Measurements from ENCODE around the gene STAT1.
"Not testable (repeated sequence)": the region's sequence is repeated elsewhere in the genome, so short reads cannot be mapped to it uniquely, and the experiment has no call there.

The STAT1 gene

DNA sequence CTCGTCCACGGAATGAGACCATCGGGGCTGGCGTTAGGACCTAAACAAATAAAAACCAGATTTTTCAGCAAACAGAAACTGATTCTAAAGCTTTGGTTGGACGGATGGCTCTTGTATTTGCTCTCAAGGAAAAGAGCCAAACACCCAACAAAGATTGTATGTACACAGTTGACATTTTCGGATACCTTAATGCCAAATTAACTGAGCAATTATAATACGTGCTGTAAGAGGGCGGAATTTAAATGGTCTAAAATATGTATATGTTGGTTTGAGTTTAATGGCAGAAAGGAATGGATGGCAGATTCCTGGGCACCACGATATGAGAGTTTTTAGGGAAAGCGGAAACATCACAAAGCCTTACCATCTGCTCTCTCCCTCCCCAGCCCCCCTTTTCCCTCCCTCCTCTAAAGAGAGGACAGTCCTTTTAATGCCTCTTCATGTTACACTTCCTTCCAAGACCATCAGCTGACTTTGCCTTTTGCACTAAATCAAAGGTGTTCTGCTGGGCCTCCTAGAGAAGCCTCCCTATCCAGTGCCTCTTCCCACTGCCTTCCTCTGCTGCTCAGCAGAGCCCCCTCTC lies 33.3 kb downstream of the STAT1 start:
- no peak for DNase-seq

DNA sequence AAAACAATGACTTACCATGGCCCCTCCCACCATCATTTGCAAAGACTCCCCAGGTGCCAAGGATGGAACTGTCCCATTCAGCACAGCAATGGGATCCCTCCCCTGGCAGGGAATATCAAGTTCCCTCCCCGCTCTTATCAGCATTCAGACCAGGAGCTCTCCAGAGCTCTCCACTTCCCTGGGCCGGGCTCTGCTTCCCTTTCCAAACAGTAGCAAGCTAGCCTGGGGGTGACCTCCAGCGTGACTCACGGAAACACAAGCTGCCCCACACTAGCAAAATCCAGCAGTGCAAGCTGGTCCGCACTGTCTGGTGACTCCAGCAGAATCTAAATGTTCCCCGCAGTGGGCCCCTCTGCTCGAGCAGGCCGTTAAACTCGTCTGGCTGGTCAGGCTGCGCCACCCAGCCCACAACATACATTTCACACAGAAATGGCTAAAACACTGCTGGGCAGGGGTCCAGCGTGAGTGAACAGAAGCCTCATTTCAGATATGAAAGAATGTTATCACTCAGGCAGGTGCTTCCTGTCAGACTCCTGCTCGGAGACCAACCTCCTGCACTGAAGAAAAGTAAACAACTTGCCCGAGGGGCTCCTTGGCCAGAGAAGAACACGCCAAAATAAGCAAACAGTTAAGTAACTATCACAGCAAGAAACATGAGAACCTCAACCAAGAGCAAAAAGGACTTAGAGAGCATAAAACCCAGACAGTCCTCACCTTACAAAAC lies 33.9 kb downstream of the STAT1 start:
- DNase-seq: peak; percentile 13

DNA sequence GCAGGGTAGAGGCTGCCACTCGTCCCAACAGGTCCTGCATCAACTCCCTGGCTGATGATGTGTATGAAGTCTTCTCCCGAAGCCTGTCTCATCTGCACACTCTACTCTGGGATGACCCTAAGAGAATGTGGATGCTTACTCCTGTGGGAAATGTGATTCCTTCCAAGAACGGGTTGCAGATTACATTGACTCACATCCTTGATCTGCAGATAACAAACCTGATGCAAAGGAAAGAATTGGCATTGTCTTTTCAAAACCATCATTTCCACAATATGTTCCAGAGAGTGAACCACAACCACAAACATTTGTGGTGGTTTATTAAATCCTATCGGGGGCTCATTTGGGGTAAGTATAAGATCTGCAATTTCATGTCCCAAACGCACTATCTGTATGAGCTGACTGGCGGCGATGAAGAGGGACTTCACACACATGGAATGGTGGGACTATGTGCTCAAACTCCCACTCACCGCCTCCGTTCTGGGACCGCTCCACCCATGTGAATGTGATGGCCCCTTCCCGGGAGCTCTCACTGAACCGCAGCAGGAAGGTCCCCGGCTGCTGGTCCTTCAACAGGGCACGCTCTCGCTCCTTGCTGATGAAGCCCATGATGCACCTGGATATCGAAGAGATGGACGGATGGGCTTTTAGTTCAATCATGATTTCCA lies 35.5 kb downstream of the STAT1 start:
- no peak for DNase-seq

DNA sequence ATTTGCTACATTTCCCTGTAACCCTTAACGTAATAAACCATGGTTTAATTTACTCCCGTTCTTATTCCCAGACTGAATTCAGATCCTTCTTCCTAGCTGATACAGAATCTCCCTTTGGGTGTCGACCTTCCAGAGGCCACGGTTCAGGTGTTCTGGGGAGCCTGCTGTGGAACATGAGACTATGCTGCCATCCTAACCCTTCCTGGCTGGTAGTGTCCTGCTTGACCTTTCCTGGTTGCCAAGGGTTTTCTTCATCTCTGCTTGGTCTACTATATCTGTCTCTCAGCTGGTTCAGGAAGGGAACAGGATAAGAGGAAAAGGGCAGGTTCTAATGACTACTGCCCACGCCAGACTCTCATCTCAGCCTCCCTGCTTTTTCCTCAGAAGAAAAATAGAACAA lies 36.5 kb downstream of the STAT1 start:
- no peak for DNase-seq

DNA sequence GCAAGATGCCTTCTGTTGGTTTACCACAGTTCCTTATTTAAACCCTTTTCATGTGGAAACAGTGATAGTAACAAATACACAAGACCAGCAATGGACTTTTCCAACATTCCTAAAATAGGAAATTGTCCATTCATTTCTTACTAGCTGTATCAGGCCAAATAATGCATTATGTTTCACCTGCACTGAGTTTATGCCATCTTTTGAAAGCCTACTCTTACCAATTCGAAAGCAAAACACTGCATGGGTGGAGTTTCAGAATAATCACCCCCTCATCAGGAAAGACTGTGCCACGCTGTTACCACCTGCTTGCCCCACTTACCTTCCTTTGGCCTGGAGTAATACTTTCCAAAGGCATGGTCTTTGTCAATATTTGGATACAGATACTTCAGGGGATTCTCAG lies 37.5 kb downstream of the STAT1 start:
- DNase-seq: no peak

DNA sequence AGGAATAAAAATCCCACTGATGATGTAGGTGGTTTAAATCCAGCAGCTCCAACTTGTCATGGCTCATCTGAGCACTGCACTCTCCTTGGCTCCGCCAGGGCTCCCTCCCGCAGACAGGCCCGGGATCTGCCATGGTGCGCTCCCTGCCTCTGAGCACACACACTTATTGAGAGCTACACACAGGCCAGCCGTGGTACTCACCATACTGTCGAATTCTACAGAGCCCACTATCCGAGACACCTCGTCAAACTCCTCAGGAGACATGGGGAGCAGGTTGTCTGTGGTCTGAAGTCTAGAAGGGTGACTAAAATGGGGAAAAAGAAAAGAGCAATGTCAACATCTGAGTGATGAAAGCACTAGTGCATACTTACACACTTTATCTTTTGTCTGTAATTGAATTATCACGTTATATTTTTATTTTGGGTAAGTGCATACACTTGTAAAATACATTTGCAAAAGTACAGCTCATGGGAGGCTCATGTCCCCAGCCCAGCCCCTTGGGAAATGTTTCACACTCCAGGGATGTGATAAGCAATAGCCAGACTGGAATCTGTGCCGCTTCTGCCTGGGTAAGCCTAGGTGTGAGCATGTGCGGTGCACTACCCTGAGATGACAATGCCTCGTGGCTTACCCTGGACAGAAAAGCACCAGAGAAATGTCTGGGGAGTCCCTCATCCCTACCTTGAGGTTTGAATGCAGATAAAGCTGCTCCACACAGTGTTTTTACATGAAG lies 39.2 kb downstream of the STAT1 start:
- DNase-seq: no peak

DNA sequence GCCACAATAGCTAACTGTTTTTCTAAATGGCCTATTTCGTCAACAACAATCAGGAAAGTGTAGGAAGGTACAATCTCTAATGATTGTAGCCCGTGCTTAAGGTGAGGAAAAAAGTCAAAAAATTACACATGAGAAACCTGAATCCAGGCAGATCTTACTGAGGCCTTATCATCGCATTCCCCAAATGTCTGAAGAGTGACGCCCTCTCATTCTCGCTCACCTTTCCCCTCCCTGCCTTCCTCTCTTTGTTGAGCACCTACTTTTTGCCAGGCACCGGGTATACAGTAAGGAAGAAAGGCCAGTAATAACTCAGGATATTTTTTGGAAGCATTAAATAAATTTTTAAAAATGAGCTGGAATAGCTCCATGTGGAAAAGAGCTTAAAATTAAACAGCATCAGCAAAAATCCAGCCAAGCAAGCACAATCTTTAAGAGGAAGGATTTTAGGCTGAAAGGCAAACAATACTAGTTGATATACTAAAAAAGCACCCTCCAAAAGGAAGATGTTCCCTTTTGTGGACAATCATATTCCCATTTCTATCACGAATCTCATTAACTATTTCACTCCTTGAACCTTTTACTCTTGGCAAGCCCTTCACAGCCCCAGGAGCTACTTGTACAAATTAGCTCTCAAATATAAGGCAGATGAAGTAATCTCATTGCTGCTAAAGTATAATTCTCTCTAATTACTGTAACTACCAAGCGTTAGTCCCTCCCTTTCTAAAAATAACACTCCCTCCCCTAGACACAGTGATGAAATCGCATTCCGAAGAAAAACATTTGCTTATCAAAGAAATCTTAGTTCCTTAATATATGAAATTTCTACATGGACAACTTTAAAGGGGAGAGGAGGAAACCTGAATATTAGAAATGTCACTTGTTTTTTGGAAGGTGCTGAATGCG lies 40.0 kb downstream of the STAT1 start:
- DNase-seq: no peak

DNA sequence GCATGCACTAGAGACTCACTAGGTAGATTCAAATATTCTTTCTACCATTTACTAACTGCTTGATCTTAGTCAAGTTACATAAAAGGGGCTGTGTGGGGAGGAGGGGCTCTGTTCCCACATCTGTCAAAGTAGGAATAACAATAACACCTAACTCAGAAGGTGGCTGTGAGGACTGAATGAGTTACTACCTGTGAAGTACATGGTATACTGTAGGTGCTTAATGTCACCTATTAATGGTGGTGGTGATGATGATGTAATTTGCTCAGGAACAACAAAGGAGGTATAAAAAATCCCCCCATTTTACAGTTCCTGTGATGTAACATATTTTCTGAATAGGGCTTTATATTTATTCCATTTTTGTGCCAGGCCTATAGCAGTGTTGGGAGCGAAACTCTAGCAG lies 40.7 kb downstream of the STAT1 start:
- no peak for DNase-seq

DNA sequence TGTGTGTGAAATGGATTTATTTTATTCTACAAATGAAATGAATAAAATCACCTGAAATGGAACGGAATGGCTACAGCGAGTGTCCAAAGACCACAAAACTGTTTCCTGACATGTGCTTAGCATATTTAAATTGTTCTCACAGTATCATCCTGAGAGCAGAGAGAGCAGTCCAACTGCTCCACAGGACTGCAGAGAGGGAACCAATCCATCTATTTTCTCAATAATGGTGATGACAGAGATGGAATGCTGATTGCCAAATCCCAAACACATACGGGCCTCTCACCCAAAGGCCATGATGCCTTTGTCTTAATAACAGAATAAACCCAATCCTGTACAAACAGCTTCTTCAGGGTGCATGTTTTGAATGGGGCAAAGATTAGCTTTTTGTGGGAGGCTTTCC lies 41.1 kb downstream of the STAT1 start:
- no peak for DNase-seq

DNA sequence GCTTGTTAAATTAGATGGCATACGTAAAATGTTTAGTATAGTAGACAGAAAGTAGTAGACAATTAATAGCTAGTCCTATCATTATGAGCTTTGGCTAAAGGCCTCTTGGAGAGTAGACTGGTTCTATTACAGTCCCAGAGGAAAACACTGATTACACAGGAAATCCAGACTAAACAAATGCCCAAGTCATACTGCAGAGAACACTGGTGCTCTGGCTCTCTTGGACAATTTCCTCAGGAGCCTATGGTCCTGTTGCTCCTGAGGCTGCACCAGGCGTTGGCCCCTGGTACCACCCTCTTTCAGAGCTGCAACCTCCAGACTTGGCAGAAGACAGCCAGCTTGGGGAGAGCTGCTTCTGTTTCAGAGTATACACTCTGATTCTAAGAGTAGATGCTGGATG lies 41.8 kb downstream of the STAT1 start:
- DNase-seq: no peak

DNA sequence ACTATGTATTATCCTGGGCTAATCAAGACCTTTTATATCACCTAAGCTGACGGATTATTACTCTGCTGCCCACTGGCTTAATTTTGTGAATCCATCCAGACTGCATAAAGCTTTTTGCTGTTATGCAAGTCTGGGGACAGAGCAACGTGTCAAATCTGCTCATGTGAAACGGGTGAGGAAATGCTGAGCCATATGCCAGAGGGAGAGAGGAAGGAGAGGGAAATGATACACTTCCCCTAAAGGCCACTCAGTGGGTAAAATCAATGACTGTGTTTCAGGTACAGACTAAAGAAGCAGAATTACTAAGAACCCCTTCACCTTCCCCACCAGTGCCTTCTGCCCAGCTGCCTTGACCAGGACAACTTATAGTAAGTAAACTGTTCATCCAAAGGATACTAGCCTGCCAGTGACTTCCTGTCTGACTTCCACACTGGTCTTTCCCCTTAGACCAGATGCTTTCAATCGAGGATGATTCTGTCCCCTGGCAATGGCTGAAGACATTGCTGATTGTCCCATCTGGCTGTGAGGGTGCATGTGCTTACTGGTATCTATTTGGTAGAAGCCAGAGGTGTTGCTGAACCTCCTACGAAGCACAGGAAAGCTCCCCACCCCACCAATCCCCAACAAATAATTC lies 43.0 kb downstream of the STAT1 start:
- DNase-seq: peak; percentile 89

DNA sequence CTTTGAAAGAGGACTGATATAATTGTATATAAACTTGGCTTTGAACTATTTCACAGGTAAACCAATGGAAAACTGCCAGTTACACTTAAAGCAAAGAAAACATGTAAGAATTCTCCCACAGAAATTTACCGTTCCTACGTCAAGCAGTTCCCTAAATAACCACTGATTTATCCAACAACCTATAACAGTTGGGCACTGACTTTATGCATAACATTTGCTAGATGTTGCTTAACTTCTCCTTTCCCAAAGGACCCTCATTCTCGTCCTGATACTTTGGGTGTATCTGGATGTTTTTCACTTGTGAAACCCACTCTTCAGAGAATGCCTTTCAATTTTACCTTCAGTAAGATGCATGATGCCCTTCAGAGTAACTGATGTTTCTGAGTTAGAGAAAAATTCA lies 43.8 kb downstream of the STAT1 start:
- no peak for DNase-seq

DNA sequence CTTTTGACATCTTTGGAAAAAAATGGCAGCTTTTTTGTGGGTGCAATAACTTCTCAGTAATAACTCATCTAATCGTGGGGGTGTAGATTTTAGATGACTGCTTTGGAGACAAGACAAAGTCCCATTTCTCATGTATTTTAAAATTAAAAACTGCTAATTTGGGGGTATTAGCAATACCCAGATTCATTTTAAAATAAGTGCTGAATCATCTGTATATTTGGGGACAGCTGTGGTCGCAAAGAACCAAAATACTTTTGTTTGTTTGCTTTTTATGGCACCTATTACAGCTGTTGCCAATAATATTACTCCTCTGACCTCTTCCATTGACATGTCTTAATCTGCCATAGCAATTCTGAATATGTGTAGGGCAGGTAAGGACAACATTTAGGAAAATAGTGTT lies 45.4 kb downstream of the STAT1 start:
- no peak for DNase-seq

DNA sequence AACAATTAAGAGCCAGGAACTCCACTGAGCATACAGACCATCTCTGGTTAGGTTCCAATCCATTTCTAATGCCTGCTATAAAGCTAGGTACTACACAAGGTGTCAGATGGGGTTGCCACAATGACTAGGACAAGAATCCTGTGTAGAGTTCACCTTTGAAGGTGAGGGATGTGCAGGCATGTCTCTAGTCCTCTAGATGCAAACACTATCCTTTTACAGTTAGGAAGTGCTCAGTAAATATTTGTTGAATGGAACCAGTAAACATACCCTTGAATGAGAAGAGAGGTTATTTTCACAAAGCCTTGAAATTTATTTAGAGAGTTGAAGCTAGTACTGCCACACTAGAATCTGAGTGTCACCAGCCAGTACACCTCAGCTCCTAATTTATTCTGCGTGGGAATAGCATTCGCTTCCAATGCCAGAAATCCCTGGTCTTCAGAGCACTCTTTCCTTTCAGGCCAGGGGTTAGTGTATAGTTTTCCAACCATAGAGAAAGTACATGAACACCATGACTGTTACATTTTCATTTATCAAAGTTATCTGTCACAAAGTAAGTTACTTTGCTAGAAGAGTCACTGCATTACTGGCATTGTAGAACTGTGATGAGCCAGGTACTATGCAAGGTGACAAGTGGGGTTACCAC lies 48.3 kb downstream of the STAT1 start:
- DNase-seq: no peak

DNA sequence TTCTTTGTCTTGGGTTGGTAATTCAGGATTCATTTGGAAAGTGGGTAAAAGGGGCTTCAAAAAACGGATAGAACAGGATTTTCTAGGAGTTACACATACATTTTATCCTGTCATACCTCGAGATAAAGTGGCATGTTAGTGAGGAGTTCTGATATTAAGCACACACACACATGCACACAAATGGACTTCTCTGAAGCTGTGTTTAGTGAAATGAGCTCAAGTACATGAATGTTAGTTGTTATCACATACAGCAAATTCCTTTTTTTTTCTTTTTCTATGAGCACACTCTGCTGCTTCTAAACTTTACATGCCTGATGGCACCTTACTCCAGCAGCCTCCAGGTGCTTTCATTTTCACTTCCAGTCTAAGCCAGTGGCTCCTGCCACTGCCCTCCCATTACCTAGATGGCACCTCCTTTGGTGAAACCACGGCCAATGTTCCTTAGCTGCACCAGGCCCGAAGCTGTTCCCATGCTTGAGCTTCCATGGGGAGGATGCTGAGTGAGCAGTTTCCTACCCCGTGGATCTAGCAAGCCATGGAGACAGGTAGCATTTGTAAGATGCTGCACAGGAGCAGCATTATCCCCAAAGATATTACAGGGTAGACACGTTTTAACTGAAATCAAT lies 49.7 kb downstream of the STAT1 start:
- no peak for DNase-seq

DNA sequence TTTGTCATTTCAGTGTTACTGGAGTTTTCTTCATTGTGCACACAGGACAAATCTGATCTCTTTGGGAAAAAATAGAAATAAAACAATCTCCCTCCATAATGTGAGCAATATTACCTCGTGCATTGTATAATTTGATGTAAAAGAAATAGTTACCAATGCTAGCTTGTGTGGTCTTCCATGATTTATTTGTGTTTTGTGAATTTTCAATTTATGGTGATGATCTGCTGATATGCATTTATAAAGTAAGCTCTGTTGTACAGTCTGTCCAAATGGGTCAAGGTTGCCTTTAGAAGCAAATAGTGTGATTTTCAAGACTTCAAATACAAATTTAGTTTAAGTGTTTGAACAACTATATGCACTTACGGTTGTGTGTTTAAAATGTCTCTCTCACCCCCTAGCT lies 50.9 kb downstream of the STAT1 start:
- DNase-seq: no peak

DNA sequence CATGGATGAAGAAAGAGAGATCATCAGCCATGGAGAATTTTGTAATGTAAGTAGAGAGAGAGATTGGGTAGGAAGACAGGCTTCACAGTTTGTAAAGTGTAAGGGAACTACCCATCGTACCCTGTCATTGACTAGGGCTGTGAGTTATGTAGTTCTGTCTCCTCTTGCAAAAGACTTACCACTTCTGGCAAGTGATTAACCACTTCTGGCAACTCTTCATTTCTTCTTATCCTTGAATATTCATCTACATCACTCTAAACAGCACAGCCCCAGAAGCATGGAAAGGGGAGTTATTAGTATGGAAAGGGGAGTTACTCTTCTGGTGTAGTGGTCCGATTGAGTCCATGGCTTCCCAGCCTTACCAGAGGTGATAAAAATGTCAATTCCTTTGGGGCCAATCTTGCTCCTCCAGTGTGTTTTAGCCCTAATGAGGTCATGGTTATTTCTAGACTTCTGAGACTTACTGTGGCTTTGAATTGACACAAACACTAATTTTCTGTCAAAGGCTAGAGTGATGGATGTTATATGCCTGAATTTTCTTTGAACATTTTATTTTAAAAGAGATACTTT lies 52.0 kb downstream of the STAT1 start:
- DNase-seq: no peak

DNA sequence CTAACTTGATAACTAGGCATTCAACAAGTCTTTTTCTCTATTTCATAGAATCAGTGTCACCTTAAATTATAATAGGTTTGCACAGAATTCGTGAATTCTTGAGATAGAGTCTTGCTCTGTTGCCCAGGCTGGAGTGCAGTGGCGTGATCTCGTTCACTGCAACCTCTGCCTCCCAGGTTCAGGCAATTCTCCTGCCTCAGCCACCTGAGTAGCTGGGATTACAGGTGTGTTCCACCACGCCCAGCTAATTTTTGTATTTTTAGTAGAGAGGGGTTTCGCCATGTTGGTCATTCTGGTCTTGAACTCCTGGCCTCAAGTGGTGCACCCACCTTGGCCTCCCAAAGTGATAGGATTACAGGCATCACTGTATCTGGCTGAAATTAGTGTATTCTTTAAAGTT lies 52.9 kb downstream of the STAT1 start:
- DNase-seq: not testable (repeated sequence)

DNA sequence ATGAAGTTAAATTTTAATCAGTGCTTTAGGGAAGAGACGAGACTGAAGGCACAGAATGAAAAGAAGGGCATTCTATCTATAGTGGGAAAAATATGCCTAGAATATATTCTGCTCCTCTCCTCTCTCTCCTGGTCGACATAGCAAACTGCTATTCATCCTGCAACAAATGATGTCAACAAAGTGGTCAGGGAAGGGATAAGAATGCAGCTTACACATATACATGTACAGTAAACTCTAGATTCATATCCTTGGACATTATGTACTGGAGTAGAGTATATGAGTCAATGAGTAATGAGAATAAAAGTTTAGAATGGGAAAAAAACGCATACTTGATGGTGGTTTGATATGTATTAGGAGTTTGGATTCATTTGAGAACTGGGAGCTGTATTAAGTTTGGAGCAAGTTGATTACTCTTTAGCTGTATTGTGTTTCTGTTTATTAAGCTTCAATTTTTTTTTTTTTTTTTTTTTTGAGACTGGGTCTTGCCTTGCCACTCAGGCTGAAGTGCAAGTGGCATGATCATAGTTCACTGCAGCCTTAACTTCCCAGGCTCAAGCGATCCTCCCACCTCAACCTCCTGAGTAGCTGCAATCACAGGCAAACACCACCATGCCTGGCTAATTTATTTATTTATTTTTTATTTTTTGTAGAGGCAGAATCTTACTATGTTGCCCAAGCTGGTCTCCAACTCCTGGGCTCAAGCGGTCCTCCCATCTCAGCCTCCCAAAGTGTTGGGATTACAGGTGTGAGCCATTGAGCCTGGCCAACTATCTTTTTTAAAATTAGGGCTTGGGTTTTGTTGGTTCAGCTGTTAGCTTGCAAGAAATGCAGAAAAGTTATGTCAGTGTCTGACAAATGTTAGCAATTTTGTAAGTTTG lies 53.8 kb downstream of the STAT1 start:
- DNase-seq: no peak

DNA sequence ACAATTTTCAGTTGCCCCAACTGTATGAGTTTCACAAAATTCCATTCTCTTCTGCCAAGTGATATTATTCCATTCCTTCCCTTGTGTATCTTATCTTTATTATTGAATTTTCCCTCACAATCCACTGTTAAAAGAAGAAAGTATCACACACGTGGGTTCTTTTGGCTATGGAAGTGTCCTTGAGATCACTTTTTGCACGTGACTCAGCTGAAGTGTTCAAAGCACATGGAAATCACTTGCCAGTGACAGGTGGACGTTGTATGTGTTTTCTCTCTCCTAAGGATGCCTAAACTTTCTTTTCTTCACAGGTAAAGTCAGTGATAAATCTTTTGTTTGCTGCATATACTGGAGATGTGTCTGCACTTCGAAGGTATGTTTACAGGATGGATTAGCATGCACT lies 60.7 kb downstream of the STAT1 start:
- DNase-seq: no peak

Measured in GF-D8 (cell line).